Ovary (tissue), 9 donors: ENCODE results near the gene PACSIN2. TPM values are rescaled to one million over a fixed set of nuclear protein-coding genes. Genes with fewer than 3 reads are reported as not detected.

Experiments
- DNase-seq, 5 donors: peaks; one replicate each; pipeline ENCODE4 v3.0.0-alpha.2; 2019 to 2020
- H3K27ac ChIP-seq, 2 donors: fragments of 200-600 bp; one replicate each; pipeline versions ENCODE4 v1.5.1 to v1.8.0; 2019 to 2022
- H3K27me3 ChIP-seq: fragments of 200-600 bp; one replicate; pipeline ENCODE4 v1.8.0; 2022
- H3K36me3 ChIP-seq: fragments of 200-600 bp; sonication (generic); one replicate; pipeline ENCODE4 v1.5.1; 2019
- H3K4me1 ChIP-seq: one replicate; pipeline ENCODE4 v1.8.1; 2013; ENCODE audit warnings: mild to moderate bottlenecking, moderate library complexity; ENCODE audit not compliant: insufficient read depth
- H3K4me3 ChIP-seq: fragments of 200-600 bp; sonication (generic); one replicate; pipeline ENCODE4 v1.5.1; 2017
- H3K9me3 ChIP-seq, 2 donors: fragments of 200-600 bp in 1 of 2; sonication (generic) in 1 of 2; one replicate each; pipeline versions ENCODE4 v1.5.1 to v1.8.1; 2013 to 2019; ENCODE audit warnings: mild to moderate bottlenecking in 1 of 2, moderate library complexity in 1 of 2
- CTCF ChIP-seq, 3 donors: fragments of 450-650 bp in 2 of 3; fragments of 200-600 bp in 1 of 3; IDR thresholded peaks; one replicate each; pipeline versions ENCODE4 v1.5.1 to v1.8.0; 2016 to 2022; ENCODE audit warnings: antibody characterized with exemption in 3 of 3, mild to moderate bottlenecking in 1 of 3
- EP300 ChIP-seq: sonication (generic); formaldehyde crosslinking; IDR thresholded peaks from one replicate; pipeline ENCODE4 v1.6.1; 2017; ENCODE audit warnings: antibody characterized with exemption
- POLR2A ChIP-seq: fragments of 450-650 bp; IDR thresholded peaks from one replicate; pipeline ENCODE4 v1.6.1; 2017; ENCODE audit warnings: antibody characterized with exemption, mild to moderate bottlenecking, moderate library complexity
- WGBS, 3 donors: extraction: QIAGEN DNeasy Blood & Tissue Kit in 1 of 3; methylation state at CpG; one replicate each; pipeline versions ENCODE4 v1.1.5 to v1.1.7; 2013 to 2017; 5-methylcytosine and 5-hydroxymethylcytosine counted together
- intact Hi-C, 4 donors: fragments of 100-400 bp; cut with DNase I; formaldehyde crosslinking; loops; one replicate each; pipeline versions ENCODE4 v1.11.0 to v1.15.1; 2022 to 2023
- polyA plus RNA-seq, 2 donors: library from polyadenylated mRNA; stranded (reverse); fragments of 200-250 nt in 1 of 2; fragments of 350-450 nt in 1 of 2; fragmentation: Illumina TruSeq in 1 of 2; extraction: RNeasy Lipid Tissue Mini Kit (QIAGEN cat#74804) in 1 of 2; gene quantifications; one replicate each; pipeline ENCODE4 v1.2.3, GENCODE V29; 2013 to 2014
- total RNA-seq, 7 donors: library from RNA; depleted of rRNA in 2 of 7; stranded (reverse); fragments of >200 nt in 2 of 7; fragmentation: NEBNext Ultra II Directional in 3 of 7; extraction: Animal tissue kit (Norgen Biotek cat#: 25700) in 3 of 7; gene quantifications; one replicate each; pipeline versions ENCODE4 v1.1.0 to v1.2.4, GENCODE V29; 2016 to 2023
- donor health status: DM: no; HTN: no; CAD: no; lungs with moderate emphysema.
- donor health status: DM: no; HTN: no; CAD: no.
- donor health status: Bipolar disorder and iron deficiency.
- donor health status: DM: yes; HTN: yes; CAD: no.
- donor health status: DM: no; HTN: no; CAD: no.
- donor health status: DM: yes; HTN: yes; CAD: no.

PACSIN2 gene
- total and polyA plus RNA-seq, 9 donors, result 25.5 to 60.0 (median 48.0) TPM

- H3K36me3 ChIP-seq, result no peaks in the 10 kb centered on the region
- intact Hi-C loops, result no loop called here
- WGBS, 3 donors, result 73 to 84% (median 76%) methylated on average over 3 of the region's 3 CpGs
- no peaks in the 10 kb centered on the region for H3K4me1 ChIP-seq
- no peaks in the 10 kb centered on the region for H3K9me3 ChIP-seq
- no peak overlapping the region for H3K27ac ChIP-seq
- H3K27me3 ChIP-seq, result no peaks in the 10 kb centered on the region
- DNase-seq, result no peak
- no peak for TF ChIP-seq CTCF (IDR thresholded peaks at IDR 0.05)
- no peak for TF ChIP-seq EP300
- TF ChIP-seq POLR2A, result no peak
- no peak overlapping the region for H3K4me3 ChIP-seq
Observed at GRCh38 chr22:42829302-42829701, 185.6 kb downstream of the PACSIN2 start.

GRCh38 chr22:42825796-42826195, 189.2 kb downstream of the PACSIN2 start:
- Histone ChIP-seq H3K4me1 (no peaks in the 10 kb centered on the region), H3K27ac (no peak overlapping the region), H3K27me3 (no peaks in the 10 kb centered on the region), H3K4me3 (no peak overlapping the region), H3K36me3 (no peaks in the 10 kb centered on the region), H3K9me3 (no peaks in the 10 kb centered on the region)
- WGBS, 3 donors, result 66 to 78% (median 72%) methylated on average over 3 of the region's 3 CpGs
- DNase-seq, result no peak
- TF ChIP-seq EP300 (no peak), POLR2A (no peak), CTCF (IDR thresholded peaks at IDR 0.05) (no peak)
- intact Hi-C loops, result no loop called here

GRCh38 chr22:42821386-42821785, 193.6 kb downstream of the PACSIN2 start:
- 98 to 99% (median 99%) methylated on average over 3 of the region's 3 CpGs for WGBS, 3 donors
- Histone ChIP-seq H3K27ac (no peak overlapping the region), H3K4me1 (peaks cover 1% of the 10 kb centered on the region), H3K36me3 (no peaks in the 10 kb centered on the region), H3K9me3 (no peaks in the 10 kb centered on the region), H3K27me3 (no peaks in the 10 kb centered on the region), H3K4me3 (no peak overlapping the region)
- intact Hi-C loops, result no loop called here
- no peak for DNase-seq
- TF ChIP-seq CTCF (IDR thresholded peaks at IDR 0.05), result no peak
- TF ChIP-seq EP300, result no peak
- TF ChIP-seq POLR2A, result no peak

GRCh38 chr22:42820045-42820763, 194.7 kb downstream of the PACSIN2 start:
- 26 to 68% (median 53%) methylated on average over 9 of the region's 9 CpGs for WGBS, 3 donors
- Histone ChIP-seq H3K36me3 (no peaks in the 10 kb centered on the region), H3K9me3 (no peaks in the 10 kb centered on the region), H3K4me1 (peaks cover 1% of the 10 kb centered on the region), H3K27me3 (no peaks in the 10 kb centered on the region), H3K4me3 (no peak overlapping the region), H3K27ac (no peak overlapping the region)
- intact Hi-C loops, result no loop called here
- no peak for DNase-seq
- TF ChIP-seq EP300 (no peak), CTCF (IDR thresholded peaks at IDR 0.05) (peak in 2 of 3 donors; percentile 59 to 64)

Other genes with a start within 250 kb of the PACSIN2 start
- 10 to 100 TPM; 28.8 to 47.8 (median 39.2) TPM for gene ARFGAP3, start 157.9 kb downstream of the PACSIN2 start, total RNA-seq
- 10 to 100 TPM; 21.6 to 43.5 TPM for gene ARFGAP3, start 157.9 kb downstream of the PACSIN2 start, polyA plus RNA-seq
- gene TTLL1, start 74.2 kb upstream of the PACSIN2 start, total RNA-seq, result 1 to 10 TPM; 1.3 to 10.0 (median 7.2) TPM
- 10 to 100 TPM in 1 of 2 donors, 1 to 10 TPM in 1; 5.5 to 13.7 TPM for gene TTLL1, start 74.2 kb upstream of the PACSIN2 start, polyA plus RNA-seq
- 10 to 100 TPM in 1 of 7 donors, 1 to 10 TPM in 1, under 1 TPM in 2, not detected in 3; 0.31 to 15.2 (median 1.00) TPM for gene BIK, start 95.6 kb upstream of the PACSIN2 start, total RNA-seq
- gene BIK, start 95.6 kb upstream of the PACSIN2 start, polyA plus RNA-seq, result under 1 TPM in 1 of 2 donors, not detected in 1; 0.34 TPM
- gene MCAT, start 128.2 kb upstream of the PACSIN2 start, total RNA-seq, result 10 to 100 TPM; 14.6 to 34.0 (median 18.0) TPM
- 10 to 100 TPM in 1 of 2 donors, 1 to 10 TPM in 1; 7.5 to 13.6 TPM for gene MCAT, start 128.2 kb upstream of the PACSIN2 start, polyA plus RNA-seq
- gene TSPO, start 136.4 kb upstream of the PACSIN2 start, total RNA-seq, result 100 to 1,000 TPM in 3 of 7 donors, 10 to 100 TPM in 4; 48.1 to 263 (median 79.1) TPM
- 100 to 1,000 TPM in 1 of 2 donors, 1 to 10 TPM in 1; 1.3 to 115 TPM for gene TSPO, start 136.4 kb upstream of the PACSIN2 start, polyA plus RNA-seq
- 10 to 100 TPM; 17.0 to 68.4 (median 43.6) TPM for gene TTLL12, start 172.0 kb upstream of the PACSIN2 start, total RNA-seq
- 10 to 100 TPM in 1 of 2 donors, 1 to 10 TPM in 1; 5.8 to 27.9 TPM for gene TTLL12, start 172.0 kb upstream of the PACSIN2 start, polyA plus RNA-seq